Measurements from ENCODE around the gene OSBPL6. TPM values are rescaled to one million over a fixed set of nuclear protein-coding genes. Genes with fewer than 3 reads are reported as not detected.

OSBPL6 gene
- total RNA-seq, 1 experiment from 2014 or later: 4.6 TPM

DNA sequence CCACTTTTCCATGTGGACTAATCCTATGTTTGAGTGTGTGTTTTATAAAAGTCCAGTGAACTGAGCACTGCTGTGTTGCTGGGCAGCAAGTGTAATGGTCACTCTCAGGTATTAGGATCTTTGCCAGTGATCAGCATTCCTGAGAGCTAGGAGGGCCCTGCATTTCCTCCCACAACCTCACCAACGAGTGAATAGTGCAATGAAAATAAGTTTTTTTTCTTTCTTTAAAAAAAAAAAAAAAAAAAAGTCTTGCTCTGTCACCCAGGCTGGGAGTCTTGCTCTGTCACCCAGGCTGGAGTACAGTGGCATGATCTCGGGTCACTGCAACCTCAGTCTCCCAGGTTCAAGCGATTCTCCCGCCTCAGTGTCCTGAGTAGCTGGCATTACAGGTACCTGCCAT is 6.5 kb upstream of the OSBPL6 start:
- H2AFZ ChIP-seq (ENCODE audit: low read length): no peak overlapping the region
- H3K4me2 ChIP-seq (ENCODE audit: insufficient read depth, insufficient read length, low read length): no peak overlapping the region
- WGBS (ENCODE audit: extremely low coverage, insufficient read length, low lambda C conversion rate): no CpG with 5 or more reads among the region's 4 CpGs
- no peaks in the 10 kb centered on the region for H3K9me3 ChIP-seq (ENCODE audit: control insufficient read depth, low read depth, low read length)
- Mint-ChIP-seq H3K4me3 (no peak overlapping the region), H3K4me1 (peaks cover 0 to 3% of the 10 kb centered on the region in 2 experiments; a peak in 1 of 4 replicates), H3K27ac (no peak overlapping the region), H3K9me3 (no peaks in the 10 kb centered on the region), H3K36me3 (ENCODE audit: insufficient read depth in 1 of 3, low read depth in 3 of 3) (no peaks in the 10 kb centered on the region), H3K27me3 (ENCODE audit: low read depth) (peaks cover 30% of the 10 kb centered on the region)
- no peak overlapping the region for H3K27ac ChIP-seq (ENCODE audit: insufficient read length, low read depth, low read length)
- no peak overlapping the region for H3K56ac ChIP-seq (ENCODE audit: insufficient read length, low read depth, low read length)
- no peak overlapping the region for H2BK15ac ChIP-seq (ENCODE audit: low read depth, low read length)
- DNase-seq: no peak
- H3K4ac ChIP-seq (ENCODE audit: low read depth, low read length): no peak overlapping the region
- H3K18ac ChIP-seq (ENCODE audit: insufficient read length, low read depth, low read length): no peak overlapping the region
- no peak overlapping the region for H2BK120ac ChIP-seq (ENCODE audit: low read depth, low read length, poor library complexity, severe bottlenecking)
- TF ChIP-seq CTCF (conservative IDR thresholded peaks at IDR 0.05): no peak
- H2BK12ac ChIP-seq (ENCODE audit: insufficient read length, low read depth, low read length): no peak overlapping the region
- H3T11ph ChIP-seq (ENCODE audit: low read length): no peak overlapping the region
- H3K23me2 ChIP-seq (ENCODE audit: insufficient read length, low read depth, low read length, poor library complexity, severe bottlenecking): no peaks in the 10 kb centered on the region
- no peaks in the 10 kb centered on the region for H3K79me1 ChIP-seq (ENCODE audit: insufficient read depth, low read depth, low read length, poor library complexity, severe bottlenecking)
- H2BK5ac ChIP-seq (ENCODE audit: insufficient read length, low read length): no peak overlapping the region
- no peak overlapping the region for H3K23ac ChIP-seq (ENCODE audit: insufficient read length, low read depth, low read length)
- no peak overlapping the region for H3K9ac ChIP-seq (ENCODE audit: extremely low read depth, insufficient read length, low read length)
- no peak overlapping the region for H4K91ac ChIP-seq (ENCODE audit: insufficient read length, low read depth, low read length)
- H3K14ac ChIP-seq (ENCODE audit: insufficient read depth, low read length): no peak overlapping the region
- H4K20me1 ChIP-seq (ENCODE audit: control insufficient read depth, insufficient read depth, insufficient read length): no peaks in the 10 kb centered on the region
- H2AK5ac ChIP-seq (ENCODE audit: insufficient read length, low read length): no peak overlapping the region
- H3K27me3 ChIP-seq (ENCODE audit: insufficient read depth, low read length): peaks cover 6% of the 10 kb centered on the region; the same call in 1 of the 2 replicates
- no peaks in the 10 kb centered on the region; the same call in 1 of the 2 replicates for H3K4me1 ChIP-seq (ENCODE audit: insufficient read depth, low read length)
- no peaks in the 10 kb centered on the region for H3K79me2 ChIP-seq (ENCODE audit: insufficient read depth, low read length)
- H4K5ac ChIP-seq (ENCODE audit: insufficient read length, low read depth, low read length): no peak overlapping the region
- no peak overlapping the region for H2BK20ac ChIP-seq (ENCODE audit: low read depth, low read length, poor library complexity, severe bottlenecking)
- no peak overlapping the region for H4K8ac ChIP-seq (replicated peaks; ENCODE audit: insufficient read length, low read depth, low read length)

Data from H9 (cell line).